HEK293 (cell line): ENCODE results near the gene MARK3.

Source experiments
- CTCF ChIA-PET: fragments of 350-600 bp; formaldehyde crosslinking; extraction: SDS; loops from one replicate; lab custom pipeline; 2021; ENCODE audit warnings: antibody characterized with exemption; lab: Yijun Ruan, JAX
- POLR2A ChIA-PET: fragments of 300-600 bp; formaldehyde crosslinking; extraction: SDS; loops from one replicate; lab custom pipeline; 2020; ENCODE audit warnings: antibody characterized with exemption, inconsistent platforms; lab: Yijun Ruan, JAX
- H3K27ac ChIP-seq: fragments of 200-500 bp; sonication (Bioruptor generic); 2 replicates; pipeline ENCODE4 v1.5.1; 2014; ENCODE audit warnings: low read depth, low read length, control low read depth, inconsistent platforms; ENCODE audit errors: extremely low read depth
- H3K36me3 ChIP-seq, 2 experiments: fragments of 200-500 bp in 1 of 2; sonication (Bioruptor generic) in 1 of 2; 1 replicate in 1 of 2; 2 replicates in 1 of 2; pipeline ENCODE4 v1.5.1; 2014 to 2017; ENCODE audit warnings: inconsistent platforms in 2 of 2, low read length in 2 of 2; ENCODE audit not compliant: control insufficient read depth in 2 of 2, insufficient read depth in 1 of 2
- H3K4me1 ChIP-seq: fragments of 200-500 bp; sonication (Bioruptor generic); 2 replicates; pipeline ENCODE4 v1.5.1; 2014; ENCODE audit warnings: mild to moderate bottlenecking, low read length, inconsistent platforms; ENCODE audit not compliant: control insufficient read depth, insufficient read depth
- H3K4me3 ChIP-seq: 2 replicates; pipeline ENCODE4 v1.5.1; 2011; ENCODE audit warnings: low read depth, mild to moderate bottlenecking, control low read depth, low read length, moderate library complexity
- H3K9me3 ChIP-seq: fragments of 200-500 bp; sonication (Bioruptor generic); 2 replicates; pipeline ENCODE4 v1.5.1; 2014; ENCODE audit warnings: low read depth, low read length, inconsistent platforms; ENCODE audit not compliant: control insufficient read depth, insufficient read depth
- ELK4 ChIP-seq: IDR thresholded peaks from 2 replicates; pipeline ENCODE4 v1.6.1; 2011; ENCODE audit warnings: mild to moderate bottlenecking, low read depth, low read length, borderline replicate concordance
- GLI4 ChIP-seq: fragments of 450-650 bp; formaldehyde crosslinking; IDR thresholded peaks from 2 replicates; pipeline ENCODE4 v1.5.1; 2016; ENCODE audit warnings: missing biosample characterization, missing genetic modification characterization
- ZBTB17 ChIP-seq: fragments of 450-650 bp; formaldehyde crosslinking; IDR thresholded peaks from 2 replicates; pipeline ENCODE4 v1.5.1; 2016; ENCODE audit warnings: missing biosample characterization, missing genetic modification characterization
- ZBTB8A ChIP-seq: fragments of 450-650 bp; formaldehyde crosslinking; IDR thresholded peaks from 2 replicates; pipeline ENCODE4 v1.5.1; 2016; ENCODE audit warnings: missing biosample characterization, missing genetic modification characterization
- ZIC2 ChIP-seq: fragments of 450-650 bp; formaldehyde crosslinking; IDR thresholded peaks from 2 replicates; pipeline ENCODE4 v1.5.1; 2016; ENCODE audit warnings: missing biosample characterization, missing genetic modification characterization
- ZNF133 ChIP-seq: fragments of 450-650 bp; formaldehyde crosslinking; IDR thresholded peaks from 2 replicates; pipeline ENCODE4 v1.5.1; 2016; ENCODE audit warnings: missing biosample characterization, missing genetic modification characterization
- ZNF148 ChIP-seq: fragments of 450-650 bp; formaldehyde crosslinking; IDR thresholded peaks from 2 replicates; pipeline ENCODE4 v1.5.0; 2017; ENCODE audit warnings: missing biosample characterization, missing genetic modification characterization, borderline replicate concordance
- ZNF169 ChIP-seq: fragments of 450-650 bp; formaldehyde crosslinking; IDR thresholded peaks from 2 replicates; pipeline ENCODE4 v1.5.1; 2016; ENCODE audit warnings: missing biosample characterization, missing genetic modification characterization
- ZNF174 ChIP-seq: fragments of 450-650 bp; formaldehyde crosslinking; IDR thresholded peaks from 2 replicates; pipeline ENCODE4 v1.5.0; 2017; ENCODE audit warnings: missing biosample characterization, mild to moderate bottlenecking, missing genetic modification characterization
- ZNF404 ChIP-seq: fragments of 450-650 bp; formaldehyde crosslinking; IDR thresholded peaks from 2 replicates; pipeline ENCODE4 v1.5.1; 2017; ENCODE audit warnings: missing biosample characterization, missing genetic modification characterization
- ZNF423 ChIP-seq: fragments of 450-650 bp; formaldehyde crosslinking; IDR thresholded peaks from 2 replicates; pipeline ENCODE4 v1.5.1; 2016; ENCODE audit warnings: missing biosample characterization, missing genetic modification characterization
- ZNF449 ChIP-seq: fragments of 450-650 bp; formaldehyde crosslinking; IDR thresholded peaks from 2 replicates; pipeline ENCODE4 v1.5.1; 2017; ENCODE audit warnings: missing biosample characterization, mild to moderate bottlenecking, missing genetic modification characterization, moderate library complexity
- ZNF518A ChIP-seq: fragments of 450-650 bp; formaldehyde crosslinking; conservative IDR thresholded peaks from 2 replicates; pipeline ENCODE4 v1.5.1; 2016; ENCODE audit warnings: low read depth, missing biosample characterization, missing genetic modification characterization
- ZNF561 ChIP-seq: fragments of 450-650 bp; IDR thresholded peaks from 2 replicates; pipeline ENCODE4 v1.5.1; 2018; ENCODE audit warnings: missing biosample characterization, missing genetic modification characterization, borderline replicate concordance
- ZNF621 ChIP-seq: fragments of 450-650 bp; formaldehyde crosslinking; IDR thresholded peaks from 2 replicates; pipeline ENCODE4 v1.5.1; 2017; ENCODE audit warnings: missing biosample characterization, missing genetic modification characterization
- ZNF624 ChIP-seq: fragments of 450-650 bp; formaldehyde crosslinking; IDR thresholded peaks from 2 replicates; pipeline ENCODE4 v1.5.1; 2017; ENCODE audit warnings: missing biosample characterization, missing genetic modification characterization
- ZNF76 ChIP-seq: fragments of 450-650 bp; formaldehyde crosslinking; IDR thresholded peaks from 2 replicates; pipeline ENCODE4; 2016; ENCODE audit warnings: low read depth, missing biosample characterization, missing genetic modification characterization, borderline replicate concordance
- TF ChIP-seq, protein P1 (sequence below): fragments of 450-650 bp; formaldehyde crosslinking; IDR thresholded peaks from 2 replicates; pipeline ENCODE4 v1.5.1; 2016; ENCODE audit warnings: missing biosample characterization, missing genetic modification characterization
- TF ChIP-seq, protein P2 (sequence below): fragments of 450-650 bp; formaldehyde crosslinking; IDR thresholded peaks from 2 replicates; pipeline ENCODE4 v1.5.1; 2016; ENCODE audit warnings: missing biosample characterization, missing genetic modification characterization

MARK3 gene

GRCh38 chr14:103492156-103492925 is 107.1 kb downstream of the MARK3 start (continued):
- TF ChIP-seq ZNF518A (tag by site-specific recombination) (no peak), ZNF621 (tag by site-specific recombination) (no peak), ZNF404 (tag by site-specific recombination) (no peak), ZNF148 (tag by site-specific recombination) (no peak)
- TF ChIP-seq, protein P1, sequence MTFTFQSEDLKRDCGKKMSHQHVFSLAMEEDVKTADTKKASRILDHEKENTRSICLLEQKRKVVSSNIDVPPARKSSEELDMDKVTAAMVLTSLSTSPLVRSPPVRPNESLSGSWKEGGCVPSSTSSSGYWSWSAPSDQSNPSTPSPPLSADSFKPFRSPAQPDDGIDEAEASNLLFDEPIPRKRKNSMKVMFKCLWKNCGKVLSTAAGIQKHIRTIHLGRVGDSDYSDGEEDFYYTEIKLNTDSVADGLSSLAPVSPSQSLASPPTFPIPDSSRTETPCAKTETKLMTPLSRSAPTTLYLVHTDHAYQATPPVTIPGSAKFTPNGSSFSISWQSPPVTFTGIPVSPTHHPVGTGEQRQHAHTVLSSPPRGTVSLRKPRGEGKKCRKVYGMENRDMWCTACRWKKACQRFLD: no peak
- TF ChIP-seq, all 188 proteins: peak for 0

- no peak for TF ChIP-seq ZNF624 (tag by site-specific recombination)
- TF ChIP-seq ZNF561 (tag by site-specific recombination): no peak
- no peak for TF ChIP-seq ZNF174 (tag by site-specific recombination)
- TF ChIP-seq ZNF449 (tag by site-specific recombination): no peak
- no peak for TF ChIP-seq ZNF423 (tag by site-specific recombination)
- TF ChIP-seq GLI4 (tag by site-specific recombination): no peak
- no peak for TF ChIP-seq ZNF169 (tag by site-specific recombination)
- TF ChIP-seq ZBTB17 (tag by site-specific recombination): no peak
- TF ChIP-seq ZNF133: no peak
- no peak for TF ChIP-seq ZBTB8A (tag by site-specific recombination)
- TF ChIP-seq ZIC2: no peak
- TF ChIP-seq ZNF76: no peak
- TF ChIP-seq ELK4: no peak
- TF ChIP-seq, protein P2, sequence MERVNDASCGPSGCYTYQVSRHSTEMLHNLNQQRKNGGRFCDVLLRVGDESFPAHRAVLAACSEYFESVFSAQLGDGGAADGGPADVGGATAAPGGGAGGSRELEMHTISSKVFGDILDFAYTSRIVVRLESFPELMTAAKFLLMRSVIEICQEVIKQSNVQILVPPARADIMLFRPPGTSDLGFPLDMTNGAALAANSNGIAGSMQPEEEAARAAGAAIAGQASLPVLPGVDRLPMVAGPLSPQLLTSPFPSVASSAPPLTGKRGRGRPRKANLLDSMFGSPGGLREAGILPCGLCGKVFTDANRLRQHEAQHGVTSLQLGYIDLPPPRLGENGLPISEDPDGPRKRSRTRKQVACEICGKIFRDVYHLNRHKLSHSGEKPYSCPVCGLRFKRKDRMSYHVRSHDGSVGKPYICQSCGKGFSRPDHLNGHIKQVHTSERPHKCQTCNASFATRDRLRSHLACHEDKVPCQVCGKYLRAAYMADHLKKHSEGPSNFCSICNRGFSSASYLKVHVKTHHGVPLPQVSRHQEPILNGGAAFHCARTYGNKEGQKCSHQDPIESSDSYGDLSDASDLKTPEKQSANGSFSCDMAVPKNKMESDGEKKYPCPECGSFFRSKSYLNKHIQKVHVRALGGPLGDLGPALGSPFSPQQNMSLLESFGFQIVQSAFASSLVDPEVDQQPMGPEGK: no peak
- H3K36me3 ChIP-seq: peaks cover 54 to 59% of the 10 kb centered on the region in 2 experiments
- H3K4me1 ChIP-seq: no peaks in the 10 kb centered on the region
- CTCF ChIA-PET: interaction anchor here (0.6 kb wide), 2 partner anchors 37 to 477 kb away, joined by 3 read pairs; no protein-coding TSS in a partner anchor
- POLR2A ChIA-PET: no interaction called here
- no peaks in the 10 kb centered on the region for H3K9me3 ChIP-seq
- H3K27ac ChIP-seq: no peak overlapping the region
- no peak overlapping the region for H3K4me3 ChIP-seq
Observed at GRCh38 chr14:103495854-103496253, 110.6 kb downstream of the MARK3 start.
